HepG2 (cell line): Measurements from ENCODE around the gene TNFSF12. TPM values are rescaled to one million over a fixed set of nuclear protein-coding genes. Genes with fewer than 3 reads are reported as not detected.

ENCODE experiments used
- AKAP8 ChIP-seq: sonication (generic); formaldehyde crosslinking; IDR thresholded peaks from 2 replicates; pipeline ENCODE4 v1.5.1; 2020; ENCODE audit warnings: mild to moderate bottlenecking, missing genetic modification reagents
- ETV5 ChIP-seq: IDR thresholded peaks from 2 replicates; pipeline ENCODE4 v1.6.1; 2018; ENCODE audit warnings: missing biosample characterization, missing genetic modification reagents, inconsistent platforms, borderline replicate concordance
- KDM3A ChIP-seq: IDR thresholded peaks from 2 replicates; pipeline ENCODE4 v1.6.1; 2018; ENCODE audit warnings: low read depth, missing compliant biosample characterization
- PHF5A ChIP-seq: IDR thresholded peaks from one replicate; pipeline ENCODE4 v1.6.1; 2018; ENCODE audit warnings: low read depth, missing genetic modification reagents; ENCODE audit not compliant: unreplicated experiment
- REPIN1 ChIP-seq: sonication (generic); formaldehyde crosslinking; IDR thresholded peaks from 2 replicates; pipeline ENCODE4 v1.8.0; 2022; ENCODE audit warnings: missing genetic modification reagents, low read depth, mild to moderate bottlenecking, borderline replicate concordance
- SCMH1 ChIP-seq: sonication (generic); formaldehyde crosslinking; IDR thresholded peaks from 2 replicates; pipeline ENCODE4 v1.9.0; 2021; ENCODE audit warnings: missing genetic modification reagents, mild to moderate bottlenecking, borderline replicate concordance
- STAG1 ChIP-seq: sonication (generic); formaldehyde crosslinking; IDR thresholded peaks from 2 replicates; pipeline ENCODE4 v1.4.0; 2020; ENCODE audit warnings: missing genetic modification reagents
- ZBTB25 ChIP-seq: IDR thresholded peaks from 2 replicates; pipeline ENCODE4 v1.6.1; 2018; ENCODE audit warnings: missing genetic modification reagents
- ZNF17 ChIP-seq: sonication (generic); formaldehyde crosslinking; IDR thresholded peaks from 2 replicates; pipeline ENCODE4 v1.5.0; 2020; ENCODE audit warnings: mild to moderate bottlenecking, missing genetic modification reagents
- ZNF431 ChIP-seq: sonication (generic); formaldehyde crosslinking; IDR thresholded peaks from 2 replicates; pipeline ENCODE4 v1.9.0; 2022; ENCODE audit warnings: missing genetic modification reagents, low read depth, mild to moderate bottlenecking, borderline replicate concordance
- ZNF619 ChIP-seq: sonication (generic); formaldehyde crosslinking; IDR thresholded peaks from 2 replicates; pipeline ENCODE4 v1.4.0; 2020; ENCODE audit warnings: mild to moderate bottlenecking, missing genetic modification reagents
- ZNF773 ChIP-seq: sonication (generic); formaldehyde crosslinking; IDR thresholded peaks from 2 replicates; pipeline ENCODE4 v1.4.0; 2020; ENCODE audit warnings: missing genetic modification reagents, borderline replicate concordance
- polyA plus RNA-seq, 8 experiments: library from polyadenylated mRNA; depleted of rRNA in 3 of 8; stranded (reverse) in 7 of 8; unstranded in 1 of 8; fragments of >200 nt; fragmentation: Illumina TruSeq in 4 of 8; extraction: Trizol in 4 of 8; gene quantifications; 2 replicates each; pipeline versions ENCODE4 v1.2.1 to v1.2.3, GENCODE V29; 2011 to 2016; ENCODE audit warnings: low read depth in 4 of 8, missing spikeins in 1 of 8, mixed read lengths in 1 of 8; ENCODE audit not compliant: insufficient read depth in 1 of 8
- total RNA-seq, 5 experiments: library from RNA; depleted of rRNA; stranded (reverse); fragments of >200 nt; fragmentation: Illumina TruSeq; extraction: Trizol; gene quantifications; 2 replicates each; pipeline ENCODE4 v1.2.3, GENCODE V29; 2016; ENCODE audit warnings: low read depth in 1 of 5
- TF ChIP-seq, protein P1 (sequence below), 2 experiments: sonication (generic) in 1 of 2; formaldehyde crosslinking in 1 of 2; IDR thresholded peaks; 2 replicates each; pipeline versions ENCODE4 v1.6.1 to v1.9.0; 2014 to 2022; ENCODE audit warnings: antibody characterized with exemption in 1 of 2, borderline replicate concordance in 1 of 2, inconsistent platforms in 1 of 2, low read depth in 1 of 2, missing genetic modification reagents in 1 of 2
- TF ChIP-seq, protein P2 (sequence below): IDR thresholded peaks from 2 replicates; pipeline ENCODE4 v1.6.1; 2012; ENCODE audit warnings: low read depth, low read length, improper control_type of control experiment
- TF ChIP-seq, protein P3 (sequence below): sonication (generic); formaldehyde crosslinking; IDR thresholded peaks from 2 replicates; pipeline ENCODE4 v1.4.0; 2020; ENCODE audit warnings: missing genetic modification reagents
- TF ChIP-seq, protein P4 (sequence below): sonication (generic); formaldehyde crosslinking; IDR thresholded peaks from 2 replicates; pipeline ENCODE4 v1.4.0; 2020; ENCODE audit warnings: missing genetic modification reagents

The TNFSF12 gene
- total and polyA plus RNA-seq, 2 of the 13 experiments (the other 11 are each of a cell fraction or from before 2014, with no cell fraction given), result 0.93 to 7.2 TPM

GRCh38 chr17:7573324-7574080 is 24.6 kb downstream of the TNFSF12 start (continued):
- TF ChIP-seq, protein P1, sequence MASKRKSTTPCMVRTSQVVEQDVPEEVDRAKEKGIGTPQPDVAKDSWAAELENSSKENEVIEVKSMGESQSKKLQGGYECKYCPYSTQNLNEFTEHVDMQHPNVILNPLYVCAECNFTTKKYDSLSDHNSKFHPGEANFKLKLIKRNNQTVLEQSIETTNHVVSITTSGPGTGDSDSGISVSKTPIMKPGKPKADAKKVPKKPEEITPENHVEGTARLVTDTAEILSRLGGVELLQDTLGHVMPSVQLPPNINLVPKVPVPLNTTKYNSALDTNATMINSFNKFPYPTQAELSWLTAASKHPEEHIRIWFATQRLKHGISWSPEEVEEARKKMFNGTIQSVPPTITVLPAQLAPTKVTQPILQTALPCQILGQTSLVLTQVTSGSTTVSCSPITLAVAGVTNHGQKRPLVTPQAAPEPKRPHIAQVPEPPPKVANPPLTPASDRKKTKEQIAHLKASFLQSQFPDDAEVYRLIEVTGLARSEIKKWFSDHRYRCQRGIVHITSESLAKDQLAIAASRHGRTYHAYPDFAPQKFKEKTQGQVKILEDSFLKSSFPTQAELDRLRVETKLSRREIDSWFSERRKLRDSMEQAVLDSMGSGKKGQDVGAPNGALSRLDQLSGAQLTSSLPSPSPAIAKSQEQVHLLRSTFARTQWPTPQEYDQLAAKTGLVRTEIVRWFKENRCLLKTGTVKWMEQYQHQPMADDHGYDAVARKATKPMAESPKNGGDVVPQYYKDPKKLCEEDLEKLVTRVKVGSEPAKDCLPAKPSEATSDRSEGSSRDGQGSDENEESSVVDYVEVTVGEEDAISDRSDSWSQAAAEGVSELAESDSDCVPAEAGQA (IDR thresholded peaks at IDR 0.05; ENCODE audit: low read depth), result peak; percentile 48; the same call in 1 of the 2 replicates
- TF ChIP-seq, protein P1 (CRISPR knock-in tag; IDR thresholded peaks at IDR 0.05; ENCODE audit: borderline replicate concordance), result peak; percentile 76; the same call in 1 of the 2 replicates
- peak; percentile 86 for TF ChIP-seq ZBTB25 (CRISPR knock-in tag)
- no peak for TF ChIP-seq ZNF773 (CRISPR knock-in tag)
- TF ChIP-seq, protein P2, sequence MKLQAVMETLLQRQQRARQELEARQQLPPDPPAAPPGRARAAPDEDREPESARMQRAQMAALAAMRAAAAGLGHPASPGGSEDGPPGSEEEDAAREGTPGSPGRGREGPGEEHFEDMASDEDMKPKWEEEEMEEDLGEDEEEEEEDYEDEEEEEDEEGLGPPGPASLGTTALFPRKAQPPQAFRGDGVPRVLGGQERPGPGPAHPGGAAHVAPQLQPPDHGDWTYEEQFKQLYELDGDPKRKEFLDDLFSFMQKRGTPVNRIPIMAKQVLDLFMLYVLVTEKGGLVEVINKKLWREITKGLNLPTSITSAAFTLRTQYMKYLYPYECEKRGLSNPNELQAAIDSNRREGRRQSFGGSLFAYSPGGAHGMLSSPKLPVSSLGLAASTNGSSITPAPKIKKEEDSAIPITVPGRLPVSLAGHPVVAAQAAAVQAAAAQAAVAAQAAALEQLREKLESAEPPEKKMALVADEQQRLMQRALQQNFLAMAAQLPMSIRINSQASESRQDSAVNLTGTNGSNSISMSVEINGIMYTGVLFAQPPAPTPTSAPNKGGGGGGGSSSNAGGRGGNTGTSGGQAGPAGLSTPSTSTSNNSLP, result no peak
- TF ChIP-seq STAG1 (CRISPR knock-in tag), result no peak
- peak; percentile 42 for TF ChIP-seq ZNF619 (CRISPR knock-in tag)
- TF ChIP-seq SCMH1, result no peak
- TF ChIP-seq PHF5A, result no peak
- no peak for TF ChIP-seq ZNF431
- TF ChIP-seq AKAP8 (CRISPR knock-in tag), result peak; percentile 99
- TF ChIP-seq ZNF17, result no peak
- TF ChIP-seq, protein P3, sequence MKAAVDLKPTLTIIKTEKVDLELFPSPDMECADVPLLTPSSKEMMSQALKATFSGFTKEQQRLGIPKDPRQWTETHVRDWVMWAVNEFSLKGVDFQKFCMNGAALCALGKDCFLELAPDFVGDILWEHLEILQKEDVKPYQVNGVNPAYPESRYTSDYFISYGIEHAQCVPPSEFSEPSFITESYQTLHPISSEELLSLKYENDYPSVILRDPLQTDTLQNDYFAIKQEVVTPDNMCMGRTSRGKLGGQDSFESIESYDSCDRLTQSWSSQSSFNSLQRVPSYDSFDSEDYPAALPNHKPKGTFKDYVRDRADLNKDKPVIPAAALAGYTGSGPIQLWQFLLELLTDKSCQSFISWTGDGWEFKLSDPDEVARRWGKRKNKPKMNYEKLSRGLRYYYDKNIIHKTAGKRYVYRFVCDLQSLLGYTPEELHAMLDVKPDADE (CRISPR knock-in tag), result peak; percentile 87; the same call in 1 of the 2 replicates
- TF ChIP-seq ETV5 (CRISPR knock-in tag), result peak; percentile 98
- no peak for TF ChIP-seq KDM3A (CRISPR knock-in tag)
- peak; percentile 55 for TF ChIP-seq REPIN1 (CRISPR knock-in tag)
- TF ChIP-seq, protein P4, sequence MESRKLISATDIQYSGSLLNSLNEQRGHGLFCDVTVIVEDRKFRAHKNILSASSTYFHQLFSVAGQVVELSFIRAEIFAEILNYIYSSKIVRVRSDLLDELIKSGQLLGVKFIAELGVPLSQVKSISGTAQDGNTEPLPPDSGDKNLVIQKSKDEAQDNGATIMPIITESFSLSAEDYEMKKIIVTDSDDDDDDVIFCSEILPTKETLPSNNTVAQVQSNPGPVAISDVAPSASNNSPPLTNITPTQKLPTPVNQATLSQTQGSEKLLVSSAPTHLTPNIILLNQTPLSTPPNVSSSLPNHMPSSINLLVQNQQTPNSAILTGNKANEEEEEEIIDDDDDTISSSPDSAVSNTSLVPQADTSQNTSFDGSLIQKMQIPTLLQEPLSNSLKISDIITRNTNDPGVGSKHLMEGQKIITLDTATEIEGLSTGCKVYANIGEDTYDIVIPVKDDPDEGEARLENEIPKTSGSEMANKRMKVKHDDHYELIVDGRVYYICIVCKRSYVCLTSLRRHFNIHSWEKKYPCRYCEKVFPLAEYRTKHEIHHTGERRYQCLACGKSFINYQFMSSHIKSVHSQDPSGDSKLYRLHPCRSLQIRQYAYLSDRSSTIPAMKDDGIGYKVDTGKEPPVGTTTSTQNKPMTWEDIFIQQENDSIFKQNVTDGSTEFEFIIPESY (CRISPR knock-in tag), result peak; percentile 19; the same call in 1 of the 2 replicates
